GM13977 (cell line): Measurements from ENCODE around the gene GAST.
A peak's percentile ranks its signal among the peaks of the same experiment; 100 is the strongest.
"Not testable (repeated sequence)": the region's sequence is repeated elsewhere in the genome, so short reads cannot be mapped to it uniquely, and the experiment has no call there.

Experiments used
- DNase-seq: peaks from one replicate; pipeline ENCODE4 v3.0.0; 2012; ENCODE audit warnings: low spot score
- in situ Hi-C: fragments of 300-500 bp; cut with MboI; formaldehyde crosslinking; loops from one replicate; pipeline ENCODE4 v1.12.0; 2022; ENCODE audit warnings: low sequenced_read_pairs, low pct_unique_long_range_greater_than_20kb, mixed read lengths, inconsistent platforms; ENCODE audit not compliant: unreplicated experiment
- TF ChIP-seq, protein P1 (sequence below): IDR thresholded peaks from 2 replicates; pipeline ENCODE4 v1.5.1; 2012; ENCODE audit warnings: mild to moderate bottlenecking, control low read depth; ENCODE audit not compliant: insufficient read depth; ENCODE audit errors: extremely low read depth, missing control alignments

Gene GAST

DNA sequence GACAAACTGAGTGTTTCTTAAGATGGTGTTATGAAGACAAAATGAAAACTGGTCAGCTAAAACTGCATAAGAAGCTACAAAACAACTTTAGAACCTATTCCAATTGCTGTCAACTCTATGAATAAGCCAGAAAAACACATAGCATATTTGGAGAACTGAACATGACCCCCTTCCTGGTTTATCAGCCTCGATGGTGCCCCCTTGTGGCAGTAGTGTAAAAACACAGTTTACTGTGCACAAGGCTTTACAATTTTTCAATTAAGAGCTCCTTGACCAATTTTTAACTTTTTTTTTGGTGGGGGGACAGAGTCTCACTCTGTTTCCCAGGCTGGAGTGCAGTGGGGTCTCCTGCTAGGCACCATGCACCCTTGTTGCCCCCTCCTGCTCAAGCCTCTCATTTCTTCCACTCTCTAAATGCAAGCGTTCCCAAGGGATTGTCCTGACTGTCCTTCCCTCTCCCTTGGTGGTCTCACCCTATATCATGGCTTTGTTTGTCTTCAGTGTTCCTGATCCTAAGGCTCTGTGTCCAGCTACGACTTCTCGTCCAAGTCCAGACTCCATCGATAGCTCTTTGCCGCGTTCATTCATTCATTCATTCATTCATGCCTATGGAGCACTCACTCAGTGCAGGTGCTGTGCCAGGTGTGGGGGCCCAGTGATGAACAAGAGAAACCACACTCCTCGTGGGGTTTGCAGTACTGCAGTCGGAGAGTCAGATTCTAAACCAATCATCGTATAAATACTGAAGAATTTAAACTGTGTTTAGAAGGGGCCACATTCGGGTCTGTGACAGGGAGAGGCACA, 16.0 kb upstream of the GAST start:
- in situ Hi-C loops = no loop called here
- DNase-seq = peak; percentile 80
- TF ChIP-seq, protein P1, sequence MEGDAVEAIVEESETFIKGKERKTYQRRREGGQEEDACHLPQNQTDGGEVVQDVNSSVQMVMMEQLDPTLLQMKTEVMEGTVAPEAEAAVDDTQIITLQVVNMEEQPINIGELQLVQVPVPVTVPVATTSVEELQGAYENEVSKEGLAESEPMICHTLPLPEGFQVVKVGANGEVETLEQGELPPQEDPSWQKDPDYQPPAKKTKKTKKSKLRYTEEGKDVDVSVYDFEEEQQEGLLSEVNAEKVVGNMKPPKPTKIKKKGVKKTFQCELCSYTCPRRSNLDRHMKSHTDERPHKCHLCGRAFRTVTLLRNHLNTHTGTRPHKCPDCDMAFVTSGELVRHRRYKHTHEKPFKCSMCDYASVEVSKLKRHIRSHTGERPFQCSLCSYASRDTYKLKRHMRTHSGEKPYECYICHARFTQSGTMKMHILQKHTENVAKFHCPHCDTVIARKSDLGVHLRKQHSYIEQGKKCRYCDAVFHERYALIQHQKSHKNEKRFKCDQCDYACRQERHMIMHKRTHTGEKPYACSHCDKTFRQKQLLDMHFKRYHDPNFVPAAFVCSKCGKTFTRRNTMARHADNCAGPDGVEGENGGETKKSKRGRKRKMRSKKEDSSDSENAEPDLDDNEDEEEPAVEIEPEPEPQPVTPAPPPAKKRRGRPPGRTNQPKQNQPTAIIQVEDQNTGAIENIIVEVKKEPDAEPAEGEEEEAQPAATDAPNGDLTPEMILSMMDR = peak; percentile 79

GRCh38 chr17:41697122-41697962, 14.8 kb upstream of the GAST start:
- in situ Hi-C loops = no loop called here
- TF ChIP-seq, protein P1 = no peak
- DNase-seq = no peak

DNA sequence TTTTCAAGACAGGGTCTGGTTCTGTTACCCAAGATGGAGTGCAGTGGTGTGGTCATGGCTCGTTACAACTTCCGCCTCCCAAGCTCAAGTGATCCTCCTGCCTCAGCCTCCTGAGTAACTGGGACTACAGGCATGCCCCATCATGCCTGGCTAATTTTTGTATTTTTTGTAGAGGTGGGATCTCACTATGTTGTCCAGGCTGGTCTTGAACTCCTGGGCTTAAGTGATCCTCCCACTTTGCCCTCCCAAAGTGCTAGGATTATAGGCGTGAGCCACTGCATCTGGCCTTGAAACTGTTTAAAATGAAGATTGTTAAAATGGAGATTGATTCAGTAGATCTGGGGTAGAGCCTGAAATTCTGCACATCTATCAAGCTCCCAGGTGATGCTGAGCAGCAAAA, 11.3 kb upstream of the GAST start:
- DNase-seq, in situ Hi-C loops: not testable (repeated sequence)

GRCh38 chr17:41702712-41703111, 9.4 kb upstream of the GAST start:
- DNase-seq = no peak
- TF ChIP-seq, protein P1 = no peak
- in situ Hi-C loops = no loop called here

GRCh38 chr17:41705271-41705991, 6.7 kb upstream of the GAST start:
- in situ Hi-C loops = no loop called here
- TF ChIP-seq, protein P1 = no peak
- no peak for DNase-seq

DNA sequence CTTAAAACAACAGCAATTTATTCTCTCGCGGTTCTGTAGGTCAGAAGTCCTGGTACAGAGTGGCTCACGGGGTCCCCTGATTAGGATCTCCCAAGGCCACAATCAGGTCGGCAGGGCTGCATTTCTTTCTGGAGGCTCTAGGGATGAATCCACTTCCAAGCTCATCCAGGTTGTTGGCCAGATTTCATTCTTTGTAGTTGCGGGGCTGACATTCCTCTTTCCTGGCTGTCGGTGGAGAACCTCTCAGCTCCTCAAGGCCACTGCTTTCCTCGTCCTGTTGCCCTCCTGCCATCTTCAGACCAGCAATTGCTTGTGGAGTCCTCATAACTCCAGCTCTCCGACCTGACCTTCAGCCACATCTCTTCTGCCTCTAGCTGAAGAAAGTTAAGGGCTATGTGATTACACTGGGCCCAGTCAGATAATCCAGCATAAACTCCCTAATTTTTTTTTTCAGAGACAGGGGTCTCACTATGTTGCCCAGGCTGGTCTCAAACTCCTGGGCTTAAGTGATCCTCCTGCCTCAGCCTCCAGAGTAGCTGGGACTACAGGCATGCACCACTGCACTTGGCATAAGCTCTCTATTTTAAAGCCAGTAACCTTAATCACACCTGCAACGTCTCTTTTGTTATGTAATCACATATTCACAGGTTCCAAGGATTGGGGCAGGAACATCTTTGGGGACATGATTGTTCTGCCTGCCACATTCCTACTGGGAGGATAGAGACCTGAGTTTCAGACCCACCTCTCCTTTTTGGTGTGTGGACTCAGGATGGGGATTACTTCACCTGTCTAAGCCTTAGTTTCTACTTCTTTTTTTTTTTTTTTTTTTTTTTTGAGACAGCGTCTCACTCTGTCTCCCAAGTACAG, 4.1 kb upstream of the GAST start:
- TF ChIP-seq, protein P1 = no peak
- in situ Hi-C loops = no loop called here
- no peak for DNase-seq
